NCI-H2107 (cell line): ENCODE data around the gene PNKD.
A peak's percentile ranks its signal among the peaks of the same experiment; 100 is the strongest.
"Not testable (repeated sequence)": the region's sequence is repeated elsewhere in the genome, so short reads cannot be mapped to it uniquely, and the experiment has no call there.

Experiments used
- DNase-seq: peaks from one replicate; lab custom pipeline; 2025; lab: John Stamatoyannopoulos, UW

Gene PNKD

DNA sequence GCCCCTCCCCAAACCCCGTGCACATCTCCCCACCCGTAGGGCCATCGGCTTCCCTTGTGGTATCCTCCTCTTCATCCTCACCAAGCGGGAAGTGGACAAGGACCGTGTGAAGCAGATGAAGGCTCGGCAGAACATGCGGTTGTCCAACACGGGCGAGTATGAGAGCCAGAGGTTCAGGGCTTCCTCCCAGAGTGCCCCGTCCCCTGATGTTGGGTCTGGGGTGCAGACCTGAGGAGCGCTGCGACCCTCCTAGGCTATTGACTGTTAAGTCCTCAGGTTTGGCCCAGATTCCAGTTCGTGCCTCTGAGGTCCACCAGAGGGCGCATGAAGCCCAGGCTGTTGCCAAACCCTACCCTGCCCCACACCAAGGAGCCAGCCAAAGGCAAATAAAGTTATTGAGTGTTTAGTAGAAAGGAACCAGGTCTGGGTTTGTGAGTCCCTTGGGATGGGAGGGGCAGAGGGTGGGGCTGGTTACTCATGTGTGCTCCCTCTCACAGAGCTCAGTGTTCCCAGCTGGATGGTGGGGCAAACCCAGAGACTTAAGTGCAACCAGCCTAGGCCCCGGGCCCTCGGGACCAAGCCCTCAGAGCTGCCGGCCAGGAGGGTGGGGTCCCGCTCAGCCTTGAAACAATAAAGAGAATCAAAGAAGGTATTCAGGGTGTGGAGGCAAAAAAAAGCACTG is 2.4 kb downstream of the PNKD start:
- peak; percentile 33 for DNase-seq

DNA sequence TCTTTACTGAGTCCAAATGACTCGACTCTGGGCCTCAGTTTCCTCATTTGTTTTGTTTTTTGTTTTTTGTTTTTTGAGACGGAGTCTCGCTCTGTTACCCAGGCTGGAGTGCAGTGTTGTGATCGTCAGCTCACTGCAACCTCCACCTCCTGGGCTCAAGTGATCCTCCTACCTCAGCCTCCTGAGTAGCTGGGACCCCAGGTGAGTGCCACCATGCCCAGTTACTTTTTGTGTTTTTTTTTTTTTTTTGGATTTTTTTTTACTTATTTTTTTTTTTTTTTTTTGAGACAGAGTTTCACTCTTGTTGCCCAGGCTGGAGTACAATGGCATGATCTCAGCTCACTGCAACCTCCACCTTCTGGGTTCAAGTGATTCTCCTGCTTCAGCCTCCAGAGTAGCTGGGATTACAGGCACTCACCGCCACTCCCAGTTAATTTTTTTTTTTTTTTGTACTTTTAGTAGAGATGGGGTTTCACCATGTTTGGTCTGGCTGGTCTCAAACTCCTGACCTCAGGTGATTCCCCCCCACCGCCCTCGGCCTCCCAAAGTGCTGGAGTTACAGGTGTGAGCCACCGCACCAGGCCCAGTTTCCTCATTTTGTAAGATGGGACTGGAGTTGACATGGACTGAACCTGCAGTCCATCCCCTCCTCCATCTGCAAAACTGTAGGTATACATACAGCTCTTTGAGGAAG is 3.0 kb downstream of the PNKD start:
- not testable (repeated sequence) for DNase-seq

DNA sequence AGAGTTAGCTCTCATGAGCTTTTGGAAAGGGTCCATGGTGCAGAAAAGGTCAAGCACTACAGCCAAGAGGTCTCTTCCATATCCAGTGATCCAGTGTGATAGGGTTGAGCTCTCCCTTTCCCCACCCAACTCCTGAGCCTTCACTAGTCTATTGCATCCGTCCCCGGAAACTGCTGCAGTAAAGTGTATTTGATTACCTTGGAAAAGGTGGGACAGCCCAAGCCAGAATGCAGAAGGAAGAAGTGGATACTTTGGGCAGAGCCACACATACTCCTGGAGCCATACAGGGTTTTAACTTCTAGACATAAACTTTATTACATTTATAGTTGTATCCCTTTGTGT is 3.6 kb downstream of the PNKD start:
- DNase-seq: no peak

DNA sequence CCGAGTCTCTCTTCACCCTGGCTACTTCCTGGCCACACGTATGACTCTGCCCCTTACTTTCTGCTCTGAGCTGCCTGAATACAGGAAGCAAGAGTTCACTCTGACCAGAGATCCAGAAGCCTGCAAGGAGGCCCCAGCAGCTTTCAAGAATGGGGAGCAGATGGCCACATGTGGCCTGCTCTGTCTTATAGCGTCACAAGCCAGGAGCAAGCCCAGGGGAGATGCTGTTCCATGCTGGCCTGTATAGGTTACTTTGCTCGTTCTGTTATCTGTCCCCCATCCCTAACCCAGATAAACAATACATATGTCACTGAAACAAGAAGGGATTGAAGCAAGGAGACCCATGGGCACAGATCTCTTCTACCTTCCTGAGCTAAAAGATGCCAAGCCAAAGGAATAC is 4.3 kb downstream of the PNKD start:
- no peak for DNase-seq

DNA sequence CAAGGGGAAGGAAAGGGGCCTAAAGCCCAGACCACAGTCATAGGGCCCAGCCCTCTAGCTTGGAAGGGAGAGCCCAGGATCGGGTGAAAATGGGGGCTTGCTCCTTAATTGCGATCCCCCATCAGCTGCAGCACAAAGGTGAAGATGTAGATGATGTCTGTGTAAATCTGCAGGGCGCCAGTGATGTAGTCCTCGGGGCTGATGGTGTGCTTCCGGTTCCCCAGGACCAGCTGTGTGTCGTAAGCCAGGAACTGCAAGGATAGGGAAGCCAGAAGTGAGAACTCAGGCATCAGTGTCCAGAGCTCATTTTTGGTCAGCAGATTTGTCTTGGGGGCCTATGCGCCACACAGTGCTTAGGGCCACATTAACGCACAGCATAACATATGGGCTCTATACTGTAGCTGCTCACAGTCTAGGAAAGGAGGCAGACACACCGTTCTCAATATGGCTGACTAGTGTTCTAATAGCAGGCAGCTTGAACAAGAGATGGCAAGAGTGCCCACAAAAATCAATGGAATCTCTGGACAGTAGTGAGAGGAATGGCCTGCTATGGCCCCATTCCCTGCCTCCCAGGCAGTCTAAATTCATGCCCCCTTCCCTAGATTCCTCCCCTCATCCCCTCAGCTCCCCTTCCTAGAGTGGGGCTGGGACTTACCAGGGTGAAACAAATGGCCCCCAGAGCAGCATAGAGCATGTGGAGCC is 5.2 kb downstream of the PNKD start:
- no peak for DNase-seq

DNA sequence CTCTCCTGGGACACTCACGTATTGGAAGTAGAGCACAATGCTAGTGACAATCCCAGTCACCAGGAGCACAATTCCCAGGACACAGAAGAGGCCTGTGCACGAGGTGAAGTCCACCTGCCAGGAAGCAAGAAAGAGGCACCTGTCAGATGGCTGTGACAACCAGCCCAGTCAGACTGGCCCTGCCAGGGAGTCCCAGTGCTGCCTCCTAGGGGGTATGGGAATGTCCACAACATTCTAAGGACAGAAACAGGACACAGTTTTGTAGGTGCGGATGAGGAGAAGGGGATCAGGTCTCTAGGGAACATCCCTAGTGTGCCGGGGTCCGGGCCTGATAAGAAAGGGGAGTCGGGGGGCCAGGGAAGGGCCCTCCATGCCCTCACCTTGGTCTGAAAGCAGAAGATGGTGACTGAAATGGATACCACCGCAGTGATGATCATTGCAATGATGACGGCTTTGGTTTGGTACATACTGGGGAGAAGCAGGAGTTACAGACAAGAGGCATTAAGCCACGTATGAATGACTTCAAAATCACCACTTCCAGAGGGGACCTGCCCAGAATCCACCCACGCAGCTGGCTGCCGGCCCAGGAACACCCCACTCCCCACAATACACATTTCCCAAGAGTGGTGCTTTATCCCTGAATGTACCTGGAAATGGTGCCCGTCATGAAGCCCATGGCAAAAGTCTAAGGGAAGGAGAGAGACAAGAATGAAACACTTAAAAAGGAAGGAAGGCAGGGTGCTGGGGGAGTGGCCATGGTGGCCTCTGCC is 6.9 kb downstream of the PNKD start:
- DNase-seq: no peak

DNA sequence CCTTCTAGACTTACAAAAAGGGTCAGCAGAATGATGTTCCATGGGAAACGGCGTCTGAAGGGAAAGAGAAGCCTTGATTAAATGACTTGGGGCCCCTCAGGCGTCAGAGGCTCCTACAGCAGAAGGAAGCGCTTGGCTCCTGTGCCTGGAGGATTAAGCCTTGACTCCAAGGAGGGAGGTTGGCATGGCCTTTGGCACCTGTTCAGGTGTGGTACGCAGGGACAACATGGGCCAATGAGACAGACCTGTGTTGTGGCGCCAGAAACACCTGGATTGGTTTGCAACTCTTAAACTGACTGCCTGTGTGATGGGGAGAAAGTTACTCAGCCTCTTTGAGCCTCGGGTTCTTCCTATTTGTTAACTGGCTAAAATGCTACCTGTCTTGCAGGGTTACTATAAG is 7.6 kb downstream of the PNKD start:
- no peak for DNase-seq

DNA sequence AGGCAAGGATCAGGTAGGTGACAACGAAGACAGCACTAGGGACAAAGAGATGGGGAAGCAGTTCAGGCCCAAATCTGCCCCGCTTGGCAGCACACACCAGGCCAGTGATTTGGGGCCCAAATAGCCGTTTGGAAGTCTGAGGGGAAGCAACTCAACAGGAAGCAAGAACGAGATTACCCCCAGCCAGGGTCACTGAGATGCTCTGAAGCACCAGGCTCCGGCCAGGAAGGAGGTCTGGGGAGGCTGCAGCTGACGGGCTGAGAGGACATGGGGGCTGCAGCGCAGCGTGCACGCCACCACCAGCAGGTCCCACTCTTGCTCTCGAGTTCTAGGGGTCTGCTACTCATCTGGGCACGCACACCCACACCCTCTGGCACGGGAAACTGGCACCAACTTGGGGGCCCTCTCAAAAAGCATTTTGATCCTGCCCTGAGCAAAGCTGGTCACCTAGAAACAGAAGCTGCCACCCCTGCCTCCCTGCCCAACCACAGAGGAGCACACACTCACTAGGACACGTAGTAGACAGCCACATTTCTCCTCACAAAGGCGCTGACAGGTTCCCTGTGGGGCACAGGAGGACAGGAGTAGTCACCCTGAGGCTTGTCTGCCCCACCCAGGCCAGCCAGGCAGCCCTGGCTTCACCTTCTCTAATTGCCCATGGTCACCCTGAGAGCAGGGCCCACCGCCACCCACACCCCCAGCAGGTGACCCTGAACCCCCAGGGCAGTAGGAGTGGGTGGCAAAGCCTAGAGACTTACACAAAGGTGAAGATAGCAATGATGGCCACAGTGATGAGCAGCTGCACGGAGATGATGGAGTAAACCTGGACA is 8.4 kb downstream of the PNKD start:
- DNase-seq: no peak

DNA sequence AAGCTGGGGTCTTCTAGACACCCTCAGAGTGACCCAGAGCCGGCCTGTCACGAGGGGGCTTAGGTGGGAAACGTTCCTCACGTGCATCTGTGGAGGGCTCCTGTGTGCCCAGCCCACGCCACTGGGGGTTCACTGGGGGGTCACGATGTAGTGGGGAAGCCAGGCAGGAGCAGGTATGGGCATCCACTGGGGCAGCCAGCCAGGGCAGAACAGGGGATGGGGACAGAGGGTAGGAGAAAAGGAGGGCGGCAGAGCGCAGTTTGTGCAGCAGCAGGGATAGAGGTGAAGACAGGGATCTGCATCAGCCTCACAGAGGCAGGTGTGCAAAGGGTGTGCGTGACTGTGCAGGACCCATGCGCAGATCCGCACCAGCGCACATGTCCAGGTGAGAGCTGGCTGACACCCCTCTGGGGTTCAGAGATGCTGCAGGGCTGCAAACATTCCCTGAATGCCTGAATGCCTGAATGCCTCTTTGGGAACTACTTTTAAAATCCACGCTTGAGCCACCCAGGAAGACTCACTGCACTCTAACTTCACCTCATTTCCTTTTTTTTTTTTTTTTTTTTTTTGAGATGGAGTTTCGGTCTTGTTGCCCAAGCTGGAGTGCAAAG is 10.0 kb downstream of the PNKD start:
- no peak for DNase-seq

DNA sequence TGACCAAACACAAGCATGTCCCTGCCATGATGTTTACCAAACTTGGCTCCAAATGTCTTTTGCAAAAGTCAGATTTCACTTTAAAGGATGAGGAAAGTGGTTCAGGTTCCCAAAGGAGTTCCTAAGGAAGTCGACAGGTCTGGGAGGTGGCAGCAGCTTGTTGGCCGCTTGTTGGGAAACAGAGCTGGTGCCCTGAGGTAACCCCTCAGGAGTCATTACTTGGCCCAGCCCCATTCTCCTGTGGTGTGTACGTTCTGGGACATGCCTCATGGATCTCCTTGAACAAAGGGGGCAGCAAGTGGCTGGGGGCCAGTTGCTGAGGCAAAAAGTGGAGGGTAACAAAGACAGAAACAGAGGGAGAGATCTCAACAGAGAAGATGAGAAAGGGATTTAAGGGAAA is 11.1 kb downstream of the PNKD start:
- DNase-seq: no peak

DNA sequence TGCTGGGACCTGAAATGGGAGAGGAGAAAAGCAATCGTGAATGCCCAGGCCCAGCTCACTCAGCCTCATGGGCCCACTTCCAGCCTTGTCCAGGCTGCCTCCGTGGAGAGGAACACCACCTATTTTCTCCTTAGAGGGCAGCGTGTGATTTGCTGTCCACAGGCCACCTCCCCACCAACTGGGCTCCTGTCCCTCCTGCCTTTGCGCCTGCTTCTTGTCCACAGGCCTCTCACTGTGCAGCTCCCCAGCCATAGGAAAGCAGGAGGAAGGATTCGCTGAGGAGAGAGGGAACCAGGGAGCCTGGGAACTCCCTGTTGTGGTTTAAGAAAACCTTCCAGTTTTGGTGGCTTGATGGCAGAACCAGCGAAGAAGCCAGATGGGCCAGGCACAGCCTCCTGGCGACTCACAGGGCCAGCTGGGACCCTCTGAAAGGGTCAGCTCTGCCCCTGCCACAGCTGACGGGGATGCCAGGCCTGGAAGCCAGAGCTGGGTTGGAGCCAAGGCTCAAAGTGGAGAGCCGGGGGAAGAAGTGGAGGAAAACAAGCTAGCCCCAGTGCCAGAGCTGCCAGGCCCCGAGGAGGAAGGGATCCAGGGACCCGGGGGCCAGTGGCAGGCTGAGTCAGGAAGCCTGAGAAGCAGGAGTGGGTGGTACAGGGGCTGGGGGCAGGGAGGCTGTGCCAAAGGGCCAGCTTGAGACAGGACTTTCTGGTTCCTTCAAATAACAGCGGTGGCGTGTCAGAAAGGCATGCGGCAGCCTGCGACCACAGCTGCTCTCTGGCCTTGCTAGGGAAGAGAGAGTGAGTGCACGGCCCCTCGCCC is 12.1 kb downstream of the PNKD start:
- no peak for DNase-seq

DNA sequence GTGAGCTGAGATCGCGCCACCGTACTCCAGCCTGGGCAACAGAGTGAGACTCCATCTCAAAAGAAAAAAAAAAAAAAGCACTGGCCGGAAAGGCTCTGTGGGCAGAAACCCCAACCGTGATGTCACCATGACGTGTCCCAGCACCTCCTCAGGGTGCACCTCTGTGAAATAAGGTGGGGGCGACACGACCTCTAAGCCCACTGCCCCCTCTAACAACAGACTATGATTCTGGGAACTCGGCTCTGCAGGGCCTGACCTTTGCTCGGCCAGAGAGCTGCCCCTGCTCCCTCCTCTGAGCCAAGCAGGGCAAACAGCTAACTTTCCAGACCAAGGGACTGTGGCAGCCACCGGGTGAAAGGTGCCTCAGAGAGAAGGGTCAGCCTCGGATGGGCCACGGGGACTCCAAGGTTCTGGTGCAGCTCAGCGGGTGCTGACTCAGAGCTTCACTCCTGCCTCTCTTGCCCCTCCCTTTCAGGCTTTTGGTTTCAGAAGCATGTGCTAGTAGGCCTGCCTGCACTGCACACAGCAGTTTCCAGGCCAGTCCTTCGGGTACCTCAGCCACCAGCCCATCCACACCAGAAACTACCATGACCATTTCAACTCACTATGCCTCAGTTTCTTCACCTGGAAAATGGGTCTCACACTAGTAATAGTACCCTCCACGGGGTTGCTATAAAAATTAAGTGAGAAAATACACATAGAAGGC is 13.9 kb downstream of the PNKD start:
- DNase-seq: no peak

DNA sequence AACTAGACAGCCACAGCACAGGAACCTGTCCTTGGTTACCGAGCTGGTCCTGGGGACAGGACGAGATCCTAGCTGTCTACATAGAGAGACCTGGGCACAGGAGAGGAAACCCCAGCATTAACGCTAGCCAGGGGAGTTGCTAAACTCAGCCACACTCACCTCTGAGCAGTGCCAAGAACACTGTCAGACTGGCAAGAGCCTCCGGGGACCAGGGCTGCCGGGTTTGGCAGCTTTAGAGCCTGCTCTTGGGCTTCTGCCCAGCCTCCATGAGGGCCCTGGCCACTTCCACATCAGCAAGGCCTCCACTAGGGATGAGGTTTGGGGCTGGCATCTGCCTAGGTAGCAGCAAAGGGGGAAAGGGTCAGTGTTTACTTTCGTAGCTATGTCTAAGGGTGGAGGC is 15.3 kb downstream of the PNKD start:
- no peak for DNase-seq

DNA sequence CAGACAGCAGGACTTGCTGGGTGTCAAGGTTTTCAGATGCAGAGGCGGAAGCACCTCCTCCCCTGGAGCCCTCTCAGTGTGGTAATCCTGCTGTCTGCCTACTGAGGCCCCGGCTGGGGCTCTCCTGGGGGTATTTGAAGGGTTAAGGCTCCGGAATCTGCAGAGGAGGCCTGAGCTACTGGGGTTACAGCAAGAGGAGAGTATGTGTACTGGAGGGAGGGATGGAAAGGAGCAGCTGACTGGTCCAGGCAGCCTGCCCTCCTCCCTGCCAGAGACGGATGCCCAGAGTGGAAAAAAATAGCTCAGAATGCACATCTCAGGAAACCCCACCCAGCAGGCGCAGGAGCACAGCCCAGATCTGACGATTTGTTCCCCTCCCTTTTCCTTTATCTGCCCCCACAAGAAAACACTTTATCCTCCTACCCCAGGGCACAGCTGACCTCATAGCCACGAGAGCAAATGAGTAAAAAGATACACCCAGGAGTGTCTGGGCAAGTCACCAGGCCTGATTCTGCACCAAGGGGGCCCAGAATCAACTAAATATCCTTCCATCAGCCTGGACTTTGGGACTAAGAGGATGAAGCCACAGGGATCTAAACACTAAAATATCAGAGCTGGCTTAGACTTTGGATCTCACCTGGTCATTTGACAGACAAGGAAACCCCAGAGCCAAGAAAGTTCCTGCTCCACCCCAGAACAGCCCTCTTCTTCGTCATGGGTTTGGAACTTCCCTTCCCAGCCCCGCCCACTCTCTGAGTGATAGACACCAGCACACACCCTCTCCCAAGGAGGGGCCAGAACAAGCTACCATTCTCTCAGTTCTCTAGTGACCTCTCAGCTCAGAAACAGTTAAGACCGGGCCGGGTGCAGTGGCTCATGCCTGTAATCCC is 16.5 kb downstream of the PNKD start:
- no peak for DNase-seq

DNA sequence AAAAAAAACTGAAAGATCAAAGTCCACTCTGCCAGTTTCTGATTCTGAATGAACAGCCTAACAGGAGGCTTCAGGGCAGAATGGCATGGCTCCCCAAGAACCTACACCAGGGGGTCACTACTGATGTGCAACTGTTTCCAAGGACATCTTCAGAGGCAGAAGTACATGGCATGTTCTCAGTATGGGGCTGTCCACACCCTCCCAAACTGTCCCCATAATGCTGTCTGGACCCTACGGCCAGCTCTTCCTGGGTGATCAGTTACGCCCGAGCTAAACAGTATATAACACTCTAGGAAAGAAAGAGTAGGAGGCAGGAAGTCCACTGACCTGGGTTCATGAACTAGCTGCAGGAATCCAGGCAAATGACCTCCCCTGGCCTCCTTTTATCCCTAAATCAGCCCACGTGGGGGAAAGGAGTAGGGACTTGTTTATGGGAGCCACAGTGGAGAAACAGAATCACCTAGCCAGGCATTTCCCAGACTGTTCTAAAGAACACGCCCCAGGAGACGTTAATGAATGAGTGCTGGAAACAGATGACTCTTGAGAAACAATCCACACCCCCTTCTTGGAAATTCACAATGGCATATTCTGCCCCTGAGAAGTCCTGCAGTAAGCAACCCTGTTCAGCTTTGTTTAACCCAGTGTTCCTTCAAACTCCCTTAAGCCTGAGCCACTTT is 19.5 kb downstream of the PNKD start:
- no peak for DNase-seq

DNA sequence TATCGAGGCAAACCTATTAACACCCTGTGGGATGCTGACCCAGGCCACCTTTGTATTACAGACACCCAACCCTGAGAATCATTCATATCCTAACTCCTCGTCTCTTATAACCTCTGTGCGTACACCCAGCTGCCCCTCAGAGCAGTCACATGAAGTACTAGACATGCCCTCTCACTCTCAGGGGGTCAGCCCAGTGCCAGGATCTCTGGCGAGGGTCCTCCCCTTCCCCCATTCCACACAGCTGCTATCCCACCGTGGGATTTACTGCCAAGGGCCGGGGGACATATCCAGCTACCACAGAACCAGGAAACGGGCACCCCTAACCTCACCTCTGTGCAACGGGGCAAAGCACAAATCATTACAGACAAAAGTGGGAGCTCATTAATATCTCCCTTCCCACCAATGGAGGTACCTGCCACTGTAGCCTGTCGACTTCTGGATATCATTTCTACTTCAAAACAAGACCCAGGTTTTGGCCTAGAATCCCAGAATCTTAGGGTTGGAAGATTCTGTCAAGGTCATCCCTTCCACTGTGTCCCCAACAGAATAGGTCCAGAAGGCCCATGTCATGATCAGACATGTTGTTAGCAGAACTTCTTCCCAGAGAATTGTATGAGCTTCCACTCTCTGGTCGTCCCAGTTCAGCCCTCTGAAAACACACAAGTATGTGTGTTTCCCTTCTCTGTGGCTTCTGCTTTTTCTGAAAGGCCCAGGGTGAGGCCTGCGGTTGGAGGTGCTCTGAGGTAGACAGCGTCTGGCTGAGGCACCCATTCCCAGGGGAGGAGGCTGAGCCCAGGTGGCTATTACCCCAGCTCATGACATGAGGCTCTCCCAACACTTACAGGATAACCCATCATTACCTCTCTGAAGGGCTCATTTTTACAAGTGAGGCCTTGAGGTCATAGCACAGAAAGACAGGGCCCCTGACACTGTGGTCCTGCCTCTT is 20.3 kb downstream of the PNKD start:
- DNase-seq: peak; percentile 34
